Measurements from ENCODE around the gene CTH. TPM values are rescaled to one million over a fixed set of nuclear protein-coding genes. Genes with fewer than 3 reads are reported as not detected.

CTH gene
- total RNA-seq: 8.9 TPM

DNA sequence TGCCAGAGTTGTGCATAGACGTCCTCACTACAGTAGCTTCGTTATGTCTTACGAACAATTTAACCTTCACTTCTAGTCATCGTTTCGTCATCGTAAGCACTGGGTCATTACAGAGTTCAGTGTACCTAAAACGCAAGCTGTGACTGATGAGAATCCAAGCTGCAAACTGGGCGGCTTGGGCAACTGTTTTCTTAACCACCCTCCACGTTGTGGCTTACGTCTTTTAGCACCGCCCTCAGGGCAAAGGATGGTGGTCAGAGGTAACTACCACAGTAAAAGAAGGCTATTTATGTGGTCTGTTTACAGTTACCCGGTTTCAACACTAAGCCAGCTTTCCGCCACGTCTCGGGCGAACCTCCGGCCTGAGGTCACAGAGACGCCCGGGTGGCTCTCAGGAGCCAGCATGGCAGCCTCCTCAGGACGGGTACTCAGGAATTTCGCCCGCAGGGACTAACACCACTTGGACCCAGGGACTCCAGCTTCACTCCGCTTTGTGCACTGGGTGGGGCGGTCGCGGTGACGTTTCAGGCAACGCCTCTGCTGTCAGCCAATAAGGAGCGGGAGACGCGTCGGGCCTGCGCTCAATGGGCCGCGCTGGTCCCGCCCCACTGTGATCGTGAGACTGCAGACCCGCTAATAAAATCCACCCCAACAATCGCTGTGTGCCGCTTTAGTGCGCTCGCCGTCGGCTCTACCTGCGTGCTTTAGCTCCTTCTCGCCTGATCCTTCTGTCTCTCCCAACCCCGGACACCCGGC is at the start of gene CTH:
CTH (plus strand) TSS at position 665 of the 756 bp plus-strand sequence. CDS start 148 bp downstream, outside the sequence.

Small RNAs within 50 kb of the gene (small RNA-seq; reads per million reads assigned to genes)
- not detected for gene RF00017 (ENCODE audit: low replicate concordance)

Other genes starting within 250 kb of the CTH start
- gene LRRC40, start 205.7 kb upstream of the CTH start, total RNA-seq: 21.4 TPM
- gene SRSF11, start 189.9 kb upstream of the CTH start, total RNA-seq: 162 TPM
- 39.1 TPM for gene ANKRD13C, start 56.5 kb upstream of the CTH start, total RNA-seq